Measurements from ENCODE around the gene PRC1. TPM values are rescaled to one million over a fixed set of nuclear protein-coding genes. Genes with fewer than 3 reads are reported as not detected.

PRC1 gene
- total RNA-seq = 100 to 1,000 TPM; 111 to 127 TPM

GRCh38 chr15:90994417-90995311 lies at the start of gene PRC1:
PRC1 (minus strand) TSS chr15:90994535; CDS start chr15:90994417, 118 bp downstream.

GRCh38 chr15:91022075-91022831 lies 27.9 kb upstream of the PRC1 start, which contains the start of gene VPS33B:
VPS33B (minus strand) TSS chr15:91022594; CDS start chr15:91022249, 345 bp downstream.

GRCh38 chr15:90954712-90955623 lies 39.4 kb downstream of the PRC1 start, which contains the start of gene RCCD1:
RCCD1 (plus strand) TSS chr15:90954884; CDS start chr15:90956735, 1,851 bp downstream.

GRCh38 chr15:90934949-90935751 lies 59.2 kb downstream of the PRC1 start, which contains the start of gene UNC45A:
UNC45A (plus strand) TSS chr15:90935285; CDS start chr15:90935325, 40 bp downstream.

GRCh38 chr15:90931828-90932659 lies 62.3 kb downstream of the PRC1 start, which contains the start of gene HDDC3:
HDDC3 (minus strand) TSS chr15:90932549; CDS start chr15:90932540, 9 bp downstream.

Other genes starting within 250 kb of the PRC1 start
- 100 to 1,000 TPM; 122 to 123 TPM for gene FURIN, start 125.9 kb downstream of the PRC1 start, total RNA-seq
- 10 to 100 TPM in 1 of 2 experiments, 1 to 10 TPM in 1; 8.2 to 12.9 TPM for gene FES, start 110.0 kb downstream of the PRC1 start, total RNA-seq
- gene MAN2A2, start 91.2 kb downstream of the PRC1 start, total RNA-seq = 100 to 1,000 TPM; 100 to 103 TPM
- 10 to 100 TPM; 28.5 to 29.2 TPM for gene HDDC3, start 62.0 kb downstream of the PRC1 start, total RNA-seq
- 10 to 100 TPM; 67.9 to 68.9 TPM for gene UNC45A, start 59.2 kb downstream of the PRC1 start, total RNA-seq
- gene RCCD1, start 39.7 kb downstream of the PRC1 start, total RNA-seq = 10 to 100 TPM; 26.7 to 27.8 TPM
- 10 to 100 TPM; 18.1 to 18.4 TPM for gene VPS33B, start 28.1 kb upstream of the PRC1 start, total RNA-seq
- under 1 TPM; 0.18 to 0.26 TPM for gene SV2B, start 105.7 kb upstream of the PRC1 start, total RNA-seq

Data from activated naive CD4-positive, alpha-beta T cell treated with anti-CD3 and anti-CD28 coated beads, Interleukin-2, amount 10 ng/mL, durations not matched to agents 5 hours and 36 hours (primary cell).